NB4 (cell line): ENCODE results near the gene ELK4.

Experiments
- CTCF ChIP-seq: IDR thresholded peaks from one replicate; pipeline ENCODE4 v1.5.1; 2012; ENCODE audit warnings: low read depth, low read length
- POLR2A ChIP-seq: IDR thresholded peaks from 2 replicates; pipeline ENCODE4 v1.6.1; 2011; ENCODE audit warnings: mild to moderate bottlenecking; ENCODE audit not compliant: insufficient read length; ENCODE audit errors: extremely low read depth

- TF ChIP-seq CTCF (no peak), POLR2A (no peak)
Observed at GRCh38 chr1:205604825-205605505, 26.8 kb downstream of the ELK4 start.
